ENCODE data around the gene REEP1.

- TF ChIP-seq EZH2phosphoT487 (IDR thresholded peaks at IDR 0.05; ENCODE audit: borderline replicate concordance, low read depth, low read length) (no peak), CTCF (conservative IDR thresholded peaks at IDR 0.05; ENCODE audit: low read length) (no peak)
Measured at GRCh38 chr2:86237172-86237571, 100.3 kb downstream of the REEP1 start.
